ENCODE results near the gene PAM. TPM values are rescaled to one million over a fixed set of nuclear protein-coding genes. Genes with fewer than 3 reads are reported as not detected.

PAM gene
- total RNA-seq, 2 donors from 2014 or later: 32.9 to 38.2 TPM

DNA sequence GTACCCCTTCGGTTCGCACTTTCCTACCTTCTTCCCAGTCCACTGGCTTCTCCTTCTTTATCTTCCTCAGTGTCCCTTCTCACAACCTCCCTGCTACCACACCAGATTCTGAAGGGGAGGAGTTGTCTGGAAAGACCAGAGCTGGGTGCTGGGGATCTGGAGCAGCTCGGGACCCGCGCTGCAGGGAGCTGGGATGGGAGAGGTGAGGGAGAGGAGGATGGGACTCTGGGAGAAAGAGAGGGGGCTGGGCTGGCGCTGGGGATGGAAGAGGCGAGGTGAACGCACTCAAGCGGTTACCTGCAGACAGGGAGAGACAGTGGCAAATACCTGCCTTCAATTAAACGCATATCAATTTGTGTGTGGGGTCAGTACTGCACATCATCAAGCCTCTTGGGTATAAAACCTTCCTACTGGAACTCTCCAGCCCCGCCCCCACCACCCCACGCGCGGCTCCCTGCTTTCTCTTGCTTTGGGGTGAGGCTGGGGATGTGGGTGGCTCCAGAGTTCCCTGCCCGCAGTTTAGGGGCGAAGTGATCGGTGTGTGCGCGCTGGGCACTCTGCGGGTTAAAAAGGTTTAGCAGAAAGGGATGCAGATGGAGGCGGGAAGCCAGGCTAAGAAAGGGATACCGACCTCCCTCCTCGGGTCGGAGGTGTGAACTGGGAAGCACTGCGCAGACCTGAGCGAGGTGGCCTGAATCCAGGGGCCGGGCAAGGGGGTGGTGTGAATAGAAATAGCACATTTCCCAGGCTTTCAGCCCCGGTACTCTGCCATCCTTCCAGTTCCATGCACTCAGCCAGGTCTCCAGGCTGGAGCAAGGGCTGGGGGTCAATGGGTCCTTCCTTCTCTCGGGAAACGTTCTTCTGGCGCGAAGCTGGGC, 977 bp upstream of the PAM start:
- Mint-ChIP-seq H3K36me3 (ENCODE audit: low read depth) (no peaks in the 10 kb centered on the region), H3K4me1 (peaks cover 29% of the 10 kb centered on the region), H3K4me3 (peak overlapping the region; percentile 82), H3K27ac (peak overlapping the region; percentile 69), H3K9me3 (peaks cover 14% of the 10 kb centered on the region), H3K27me3 (ENCODE audit: insufficient read depth) (peaks cover 68% of the 10 kb centered on the region)
- peak; percentile 85 for DNase-seq
- H3K27me3 ChIP-seq (ENCODE audit: control insufficient read depth, insufficient read depth, low read length, poor library complexity, severe bottlenecking): peaks cover 88% of the 10 kb centered on the region
- H3K4me3 ChIP-seq (ENCODE audit: low read length): peak overlapping the region; percentile 87
- no peaks in the 10 kb centered on the region for H3K36me3 ChIP-seq (ENCODE audit: control insufficient read depth, insufficient read depth, low read length)
- peak overlapping the region; percentile 16 for H3K27ac ChIP-seq (ENCODE audit: low read depth, low read length)
- no peaks in the 10 kb centered on the region for H3K9me3 ChIP-seq (ENCODE audit: control insufficient read depth, low read length)
- H3K9ac ChIP-seq (ENCODE audit: extremely low read depth, low read length, poor library complexity, severe bottlenecking): peak overlapping the region; percentile 30
- 20 to 33% methylated on average over 8 to 32 of the region's 32 CpGs for WGBS, 2 experiments (ENCODE audit: insufficient coverage in 1 of 2, insufficient read length in 1 of 2)
- H3K4me1 ChIP-seq (ENCODE audit: control insufficient read depth, insufficient read depth, low read length): no peaks in the 10 kb centered on the region
- TF ChIP-seq, protein P1, sequence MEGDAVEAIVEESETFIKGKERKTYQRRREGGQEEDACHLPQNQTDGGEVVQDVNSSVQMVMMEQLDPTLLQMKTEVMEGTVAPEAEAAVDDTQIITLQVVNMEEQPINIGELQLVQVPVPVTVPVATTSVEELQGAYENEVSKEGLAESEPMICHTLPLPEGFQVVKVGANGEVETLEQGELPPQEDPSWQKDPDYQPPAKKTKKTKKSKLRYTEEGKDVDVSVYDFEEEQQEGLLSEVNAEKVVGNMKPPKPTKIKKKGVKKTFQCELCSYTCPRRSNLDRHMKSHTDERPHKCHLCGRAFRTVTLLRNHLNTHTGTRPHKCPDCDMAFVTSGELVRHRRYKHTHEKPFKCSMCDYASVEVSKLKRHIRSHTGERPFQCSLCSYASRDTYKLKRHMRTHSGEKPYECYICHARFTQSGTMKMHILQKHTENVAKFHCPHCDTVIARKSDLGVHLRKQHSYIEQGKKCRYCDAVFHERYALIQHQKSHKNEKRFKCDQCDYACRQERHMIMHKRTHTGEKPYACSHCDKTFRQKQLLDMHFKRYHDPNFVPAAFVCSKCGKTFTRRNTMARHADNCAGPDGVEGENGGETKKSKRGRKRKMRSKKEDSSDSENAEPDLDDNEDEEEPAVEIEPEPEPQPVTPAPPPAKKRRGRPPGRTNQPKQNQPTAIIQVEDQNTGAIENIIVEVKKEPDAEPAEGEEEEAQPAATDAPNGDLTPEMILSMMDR (conservative IDR thresholded peaks at IDR 0.05): no peak

DNA sequence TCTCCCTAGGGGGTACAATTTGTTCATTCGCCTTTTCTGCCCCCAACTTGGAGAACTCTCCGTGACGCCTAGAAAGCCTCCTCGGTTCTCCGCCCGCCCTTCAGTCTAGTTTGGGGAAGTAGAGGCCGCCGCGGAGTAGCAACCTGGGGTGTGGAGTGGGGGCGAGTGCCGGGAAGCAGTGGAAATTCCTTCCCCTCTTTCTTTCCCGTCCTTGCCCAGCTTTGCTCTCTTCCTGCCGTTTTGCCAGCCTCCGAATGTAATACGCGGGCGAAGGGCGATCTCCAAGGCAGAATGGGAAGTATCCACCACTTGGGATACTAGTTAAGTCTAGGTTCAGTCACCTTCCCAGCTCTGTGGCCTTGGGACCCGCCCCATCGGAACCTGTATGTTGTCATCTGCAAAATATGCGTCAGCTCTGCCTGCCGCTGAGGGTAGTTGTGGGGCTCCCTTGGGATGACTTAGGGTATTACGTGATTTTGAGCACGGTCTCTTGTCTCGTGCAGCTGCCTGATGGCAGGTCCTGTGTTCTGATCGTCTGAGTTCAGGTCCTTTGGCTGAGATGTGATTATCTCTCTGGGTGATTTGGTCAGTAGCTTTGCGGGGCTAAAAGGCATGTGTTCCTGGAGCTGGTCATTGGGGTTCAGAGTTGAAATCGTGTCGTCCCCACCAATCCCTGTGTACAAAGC, 724 bp downstream of the PAM start:
- TF ChIP-seq, protein P1 (conservative IDR thresholded peaks at IDR 0.05): no peak
- H3K36me3 Mint-ChIP-seq (ENCODE audit: low read depth): no peaks in the 10 kb centered on the region
- Histone ChIP-seq H3K9me3 (ENCODE audit: control insufficient read depth, low read length) (no peaks in the 10 kb centered on the region), H3K27ac (ENCODE audit: low read depth, low read length) (peak overlapping the region; percentile 51), H3K27me3 (ENCODE audit: control insufficient read depth, insufficient read depth, low read length, poor library complexity, severe bottlenecking) (peaks cover 79% of the 10 kb centered on the region), H3K9ac (ENCODE audit: extremely low read depth, low read length, poor library complexity, severe bottlenecking) (peak overlapping the region; percentile 61), H3K36me3 (ENCODE audit: control insufficient read depth, insufficient read depth, low read length) (no peaks in the 10 kb centered on the region), H3K4me3 (ENCODE audit: low read length) (peak overlapping the region; percentile 87), H3K4me1 (ENCODE audit: control insufficient read depth, insufficient read depth, low read length) (no peaks in the 10 kb centered on the region)
- peaks cover 14% of the 10 kb centered on the region for H3K9me3 Mint-ChIP-seq
- peaks cover 18% of the 10 kb centered on the region for H3K4me1 Mint-ChIP-seq
- peak; percentile 90 for DNase-seq
- peak overlapping the region; percentile 82 for H3K4me3 Mint-ChIP-seq
- 6% methylated on average over 16 to 29 of the region's 29 CpGs for whole genome bisulfite sequencing, 2 experiments (ENCODE audit: insufficient coverage in 1 of 2, insufficient read length in 1 of 2)
- H3K27ac Mint-ChIP-seq: peak overlapping the region; percentile 67
- peaks cover 54% of the 10 kb centered on the region for H3K27me3 Mint-ChIP-seq (ENCODE audit: insufficient read depth)

DNA sequence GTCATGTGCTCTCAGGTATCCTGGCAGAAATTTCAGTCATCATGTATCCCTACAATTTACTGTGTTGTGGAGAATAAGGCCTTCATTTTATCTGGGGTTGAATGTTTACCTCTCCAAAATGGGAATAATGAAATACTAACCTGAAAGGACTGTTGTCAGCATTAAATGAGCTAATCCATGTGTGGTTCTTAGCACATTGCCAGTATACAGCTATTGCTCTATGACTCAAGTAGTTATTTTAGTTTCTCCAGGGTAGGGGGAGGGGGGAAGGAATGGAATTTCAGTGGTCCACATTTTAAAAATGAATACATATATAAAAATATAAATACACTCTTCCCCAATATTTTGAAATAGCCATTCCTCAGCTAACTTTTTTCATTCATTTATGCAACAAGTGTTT, 3.5 kb downstream of the PAM start:
- Mint-ChIP-seq H3K4me1 (peaks cover 31% of the 10 kb centered on the region), H3K27ac (no peak overlapping the region), H3K4me3 (no peak overlapping the region)

More for the DNA sequence above, 3.5 kb downstream of the PAM start:
- peaks cover 57% of the 10 kb centered on the region for H3K27me3 ChIP-seq (ENCODE audit: control insufficient read depth, insufficient read depth, low read length, poor library complexity, severe bottlenecking)
- no peak overlapping the region for H3K9ac ChIP-seq (ENCODE audit: extremely low read depth, low read length, poor library complexity, severe bottlenecking)
- no peak overlapping the region for H3K4me3 ChIP-seq (ENCODE audit: low read length)
- no peaks in the 10 kb centered on the region for H3K36me3 Mint-ChIP-seq (ENCODE audit: low read depth)
- no peak overlapping the region for H3K27ac ChIP-seq (ENCODE audit: low read depth, low read length)
- DNase-seq: no peak
- H3K9me3 Mint-ChIP-seq: no peaks in the 10 kb centered on the region
- no peaks in the 10 kb centered on the region for H3K9me3 ChIP-seq (ENCODE audit: control insufficient read depth, low read length)
- H3K36me3 ChIP-seq (ENCODE audit: control insufficient read depth, insufficient read depth, low read length): no peaks in the 10 kb centered on the region
- H3K27me3 Mint-ChIP-seq (ENCODE audit: insufficient read depth): peaks cover 28% of the 10 kb centered on the region
- H3K4me1 ChIP-seq (ENCODE audit: control insufficient read depth, insufficient read depth, low read length): no peaks in the 10 kb centered on the region
- TF ChIP-seq, protein P1 (conservative IDR thresholded peaks at IDR 0.05): no peak
